Measurements from ENCODE around the gene RAB3B.
A peak's percentile ranks its signal among the peaks of the same experiment; 100 is the strongest.
"Not testable (repeated sequence)": the region's sequence is repeated elsewhere in the genome, so short reads cannot be mapped to it uniquely, and the experiment has no call there.

Gene RAB3B

GRCh38 chr1:52032124-52032784 is 41.8 kb upstream of the RAB3B start:
- peak overlapping the region; percentile 92 for H3K4me3 ChIP-seq (ENCODE audit: low read length)
- TF ChIP-seq CTCF (conservative IDR thresholded peaks at IDR 0.05; ENCODE audit: low read depth, low read length) = no peak
- DNase-seq (ENCODE audit: low read depth) = no peak

- DNase-seq (ENCODE audit: low read depth); H3K4me3 ChIP-seq (ENCODE audit: low read length): not testable (repeated sequence)
Observed at GRCh38 chr1:52028839-52029238, 38.3 kb upstream of the RAB3B start.

- no peak for DNase-seq (ENCODE audit: low read depth)
- TF ChIP-seq CTCF (conservative IDR thresholded peaks at IDR 0.05; ENCODE audit: low read depth, low read length) = no peak
- no peak overlapping the region for H3K4me3 ChIP-seq (ENCODE audit: low read length)
Observed at GRCh38 chr1:52028328-52028727, 37.8 kb upstream of the RAB3B start.

- no peak for TF ChIP-seq CTCF (conservative IDR thresholded peaks at IDR 0.05; ENCODE audit: low read depth, low read length)
- no peak for DNase-seq (ENCODE audit: low read depth)
- H3K4me3 ChIP-seq (ENCODE audit: low read length) = no peak overlapping the region
Observed at GRCh38 chr1:52026278-52026677, 35.8 kb upstream of the RAB3B start.

- no peak for TF ChIP-seq CTCF (conservative IDR thresholded peaks at IDR 0.05; ENCODE audit: low read depth, low read length)
- H3K4me3 ChIP-seq (ENCODE audit: low read length) = no peak overlapping the region
- no peak for DNase-seq (ENCODE audit: low read depth)
Observed at GRCh38 chr1:52022133-52022532, 31.6 kb upstream of the RAB3B start.

- H3K4me3 ChIP-seq (ENCODE audit: low read length) = no peak overlapping the region
- no peak for TF ChIP-seq CTCF (conservative IDR thresholded peaks at IDR 0.05; ENCODE audit: low read depth, low read length)
- DNase-seq (ENCODE audit: low read depth) = no peak
Observed at GRCh38 chr1:52008071-52008809, 17.7 kb upstream of the RAB3B start.

GRCh38 chr1:52007215-52008002 is 16.9 kb upstream of the RAB3B start:
- no peak overlapping the region for H3K4me3 ChIP-seq (ENCODE audit: low read length)
- DNase-seq (ENCODE audit: low read depth) = no peak
- TF ChIP-seq CTCF (conservative IDR thresholded peaks at IDR 0.05; ENCODE audit: low read depth, low read length) = no peak

GRCh38 chr1:52006081-52006553 is 15.6 kb upstream of the RAB3B start:
- DNase-seq (ENCODE audit: low read depth) = not testable (repeated sequence)

GRCh38 chr1:52005548-52005947 is 15.0 kb upstream of the RAB3B start:
- not testable (repeated sequence) for DNase-seq (ENCODE audit: low read depth); H3K4me3 ChIP-seq (ENCODE audit: low read length)

More at GRCh38 chr1:52006081-52006553, 15.6 kb upstream of the RAB3B start:
- H3K4me3 ChIP-seq (ENCODE audit: low read length) = not testable (repeated sequence)
